Breast epithelium (tissue), 3 donors: ENCODE measurements around the gene CCDC12.

Experiments
- POLR2AphosphoS5 ChIP-seq, 3 donors: sonication (generic); formaldehyde crosslinking; IDR thresholded peaks; one replicate each; pipeline ENCODE4 v1.6.1; 2017; ENCODE audit warnings: antibody characterized with exemption in 3 of 3
- TF ChIP-seq, protein P1 (sequence below), 3 donors: fragments of 450-650 bp; IDR thresholded peaks; one replicate each; pipeline ENCODE4 v1.5.1; 2016 to 2017; ENCODE audit warnings: antibody characterized with exemption in 3 of 3, mild to moderate bottlenecking in 3 of 3, moderate library complexity in 3 of 3

DNA sequence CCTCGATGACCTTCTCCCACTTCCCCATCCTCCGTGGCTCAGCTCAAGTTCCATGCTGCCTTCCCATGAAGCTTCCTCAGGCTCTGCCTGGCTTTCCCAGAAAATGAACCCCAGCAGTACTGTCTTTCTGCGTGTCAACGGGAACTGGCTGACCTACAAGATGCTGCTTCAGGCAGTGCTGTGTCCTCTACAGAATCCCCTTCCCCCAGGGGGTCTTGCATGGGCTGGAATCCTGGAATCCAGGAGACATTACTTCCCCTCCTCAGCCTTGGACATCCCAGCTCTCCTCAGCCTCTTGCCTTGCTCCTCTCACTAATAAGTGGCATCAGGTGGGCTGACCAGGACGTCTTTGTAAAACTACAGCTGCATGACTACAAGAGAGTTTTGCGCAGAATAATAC lies 5.4 kb downstream of the CCDC12 start:
- TF ChIP-seq, protein P1, sequence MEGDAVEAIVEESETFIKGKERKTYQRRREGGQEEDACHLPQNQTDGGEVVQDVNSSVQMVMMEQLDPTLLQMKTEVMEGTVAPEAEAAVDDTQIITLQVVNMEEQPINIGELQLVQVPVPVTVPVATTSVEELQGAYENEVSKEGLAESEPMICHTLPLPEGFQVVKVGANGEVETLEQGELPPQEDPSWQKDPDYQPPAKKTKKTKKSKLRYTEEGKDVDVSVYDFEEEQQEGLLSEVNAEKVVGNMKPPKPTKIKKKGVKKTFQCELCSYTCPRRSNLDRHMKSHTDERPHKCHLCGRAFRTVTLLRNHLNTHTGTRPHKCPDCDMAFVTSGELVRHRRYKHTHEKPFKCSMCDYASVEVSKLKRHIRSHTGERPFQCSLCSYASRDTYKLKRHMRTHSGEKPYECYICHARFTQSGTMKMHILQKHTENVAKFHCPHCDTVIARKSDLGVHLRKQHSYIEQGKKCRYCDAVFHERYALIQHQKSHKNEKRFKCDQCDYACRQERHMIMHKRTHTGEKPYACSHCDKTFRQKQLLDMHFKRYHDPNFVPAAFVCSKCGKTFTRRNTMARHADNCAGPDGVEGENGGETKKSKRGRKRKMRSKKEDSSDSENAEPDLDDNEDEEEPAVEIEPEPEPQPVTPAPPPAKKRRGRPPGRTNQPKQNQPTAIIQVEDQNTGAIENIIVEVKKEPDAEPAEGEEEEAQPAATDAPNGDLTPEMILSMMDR (IDR thresholded peaks at IDR 0.05) = no peak
- TF ChIP-seq POLR2AphosphoS5 (IDR thresholded peaks at IDR 0.05) = no peak
